ENCODE measurements around the gene SH3BP5L. TPM values are rescaled to one million over a fixed set of nuclear protein-coding genes. Genes with fewer than 3 reads are reported as not detected.

SH3BP5L gene
- total RNA-seq, 1 donor from 2014 or later = 21.7 TPM

GRCh38 chr1:248779350-248779749, 46.4 kb downstream of the SH3BP5L start:
- DNase-seq (ENCODE audit: low spot score) = no peak

- no peak for DNase-seq (ENCODE audit: low spot score)
Measured at GRCh38 chr1:248778906-248779305, 46.8 kb downstream of the SH3BP5L start.

GRCh38 chr1:248776991-248777390, 48.7 kb downstream of the SH3BP5L start:
- no peak for DNase-seq (ENCODE audit: low spot score)

GRCh38 chr1:248775441-248775840, 50.3 kb downstream of the SH3BP5L start:
- DNase-seq (ENCODE audit: low spot score) = no peak

Other genes starting within 250 kb of the SH3BP5L start
- not detected for gene OR2T10, start 228.2 kb downstream of the SH3BP5L start, total RNA-seq
- gene OR2T11, start 190.8 kb downstream of the SH3BP5L start, total RNA-seq = not detected
- not detected for gene OR2T35, start 180.6 kb downstream of the SH3BP5L start, total RNA-seq
- gene OR2T27, start 170.4 kb downstream of the SH3BP5L start, total RNA-seq = not detected
- not detected for gene OR14I1, start 123.1 kb downstream of the SH3BP5L start, total RNA-seq
- not detected for gene LYPD8, start 70.2 kb downstream of the SH3BP5L start, total RNA-seq
- gene ZNF672, start 12.3 kb upstream of the SH3BP5L start, total RNA-seq = 30.1 TPM
- 71.0 TPM for gene ZNF692, start 33.2 kb upstream of the SH3BP5L start, total RNA-seq
- gene PGBD2, start 80.3 kb upstream of the SH3BP5L start, total RNA-seq = 13.1 TPM

All from ureter (tissue), 1 donor.